Measurements from ENCODE around the gene MIEF2.
"Not testable (repeated sequence)": the region's sequence is repeated elsewhere in the genome, so short reads cannot be mapped to it uniquely, and the experiment has no call there.

The MIEF2 gene, protein sequence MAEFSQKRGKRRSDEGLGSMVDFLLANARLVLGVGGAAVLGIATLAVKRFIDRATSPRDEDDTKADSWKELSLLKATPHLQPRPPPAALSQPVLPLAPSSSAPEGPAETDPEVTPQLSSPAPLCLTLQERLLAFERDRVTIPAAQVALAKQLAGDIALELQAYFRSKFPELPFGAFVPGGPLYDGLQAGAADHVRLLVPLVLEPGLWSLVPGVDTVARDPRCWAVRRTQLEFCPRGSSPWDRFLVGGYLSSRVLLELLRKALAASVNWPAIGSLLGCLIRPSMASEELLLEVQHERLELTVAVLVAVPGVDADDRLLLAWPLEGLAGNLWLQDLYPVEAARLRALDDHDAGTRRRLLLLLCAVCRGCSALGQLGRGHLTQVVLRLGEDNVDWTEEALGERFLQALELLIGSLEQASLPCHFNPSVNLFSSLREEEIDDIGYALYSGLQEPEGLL

DNA sequence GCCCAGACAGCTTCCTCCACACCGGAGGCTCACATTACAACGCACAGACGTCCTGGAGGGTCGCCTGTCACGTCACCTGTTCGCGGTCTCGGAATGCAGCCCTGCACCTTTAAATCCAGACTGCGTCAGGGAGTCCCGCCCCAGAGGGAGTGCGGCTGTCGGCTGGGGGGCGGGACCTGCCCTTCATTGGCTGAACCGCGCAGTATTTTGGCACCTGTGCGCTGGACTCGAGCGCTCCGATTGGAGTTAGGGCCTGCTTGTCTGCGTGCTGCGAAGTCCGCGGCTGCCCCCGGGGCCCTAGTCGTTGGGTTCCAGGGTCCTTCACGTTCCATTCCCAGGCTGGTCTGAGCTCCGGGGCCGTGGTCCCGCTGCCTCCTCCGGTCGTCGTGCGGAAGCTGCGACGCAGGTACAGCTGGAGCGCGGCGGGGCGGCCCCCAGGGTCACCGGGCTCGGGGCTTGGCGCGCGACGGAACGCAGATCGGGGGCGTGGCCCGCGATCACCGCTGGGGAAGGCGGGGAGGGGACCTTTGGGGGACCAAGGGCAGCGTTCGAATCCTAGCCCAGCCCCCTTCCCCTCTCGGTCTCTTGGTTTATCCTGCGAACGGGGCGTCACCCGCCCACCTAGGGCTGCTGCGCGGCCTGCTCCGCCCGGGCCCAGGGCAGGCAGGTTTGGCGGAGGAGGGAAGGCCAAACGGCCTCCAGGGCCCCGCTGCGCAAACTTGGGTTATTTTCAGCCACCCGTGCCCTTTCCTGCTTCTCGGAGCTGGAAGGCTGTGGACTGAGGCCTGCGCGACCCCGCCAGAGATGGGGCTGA is at the start of gene MIEF2:
MIEF2 (plus strand) TSS at position 331 of the 814 bp plus-strand sequence. CDS start 2,059 bp downstream, outside the sequence.
- peak; percentile 89 to 90 for DNase-seq

DNA sequence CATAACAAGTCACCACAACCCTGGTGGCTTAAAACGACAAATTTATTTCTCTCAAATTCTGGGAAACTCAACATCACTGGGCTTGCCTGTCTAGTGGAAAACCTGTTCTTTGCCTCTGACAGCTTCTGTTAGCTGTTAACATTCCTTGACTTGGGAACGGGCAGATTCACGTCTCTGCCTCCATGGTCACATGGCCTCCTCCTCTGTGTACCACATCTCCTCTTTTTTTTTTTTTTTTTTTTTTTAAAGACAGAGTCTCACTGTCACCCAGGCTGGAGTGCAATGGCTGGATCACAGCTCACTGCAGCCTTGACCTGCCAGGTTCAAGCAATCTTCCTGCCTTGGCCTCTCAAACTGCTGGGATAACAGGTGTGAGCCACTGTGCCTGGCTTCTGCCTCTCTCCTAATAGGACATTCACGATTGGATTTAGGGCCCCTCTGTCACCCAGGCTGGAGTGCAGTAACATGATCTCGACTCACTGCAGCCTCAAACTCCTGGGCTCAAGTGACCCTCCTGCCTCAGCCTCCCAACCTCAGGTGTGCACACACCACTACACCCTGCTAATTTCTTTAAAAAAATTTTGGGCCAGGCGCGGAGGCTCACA is 46.7 kb upstream of the MIEF2 start:
- no peak for DNase-seq

DNA sequence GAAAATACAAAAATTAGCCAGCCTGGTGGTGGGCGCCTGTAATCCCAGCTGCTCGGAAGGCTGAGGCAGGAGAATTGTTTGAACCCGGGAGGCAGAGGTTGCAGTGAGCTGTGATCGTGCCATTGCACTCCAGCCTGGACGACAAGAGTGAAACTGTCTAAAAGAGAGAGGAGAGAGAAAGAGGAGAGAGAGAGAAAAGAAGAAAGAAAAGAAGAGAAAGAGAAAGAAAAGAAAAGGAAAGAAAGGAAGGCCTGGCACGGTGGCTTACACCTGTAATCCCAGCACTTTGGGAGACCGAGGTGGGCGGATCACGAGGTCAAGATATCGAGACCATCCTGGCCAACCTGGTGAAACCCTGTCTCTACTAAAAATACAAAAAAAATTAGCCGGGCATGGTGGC is 43.6 kb upstream of the MIEF2 start:
- not testable (repeated sequence) for DNase-seq

DNA sequence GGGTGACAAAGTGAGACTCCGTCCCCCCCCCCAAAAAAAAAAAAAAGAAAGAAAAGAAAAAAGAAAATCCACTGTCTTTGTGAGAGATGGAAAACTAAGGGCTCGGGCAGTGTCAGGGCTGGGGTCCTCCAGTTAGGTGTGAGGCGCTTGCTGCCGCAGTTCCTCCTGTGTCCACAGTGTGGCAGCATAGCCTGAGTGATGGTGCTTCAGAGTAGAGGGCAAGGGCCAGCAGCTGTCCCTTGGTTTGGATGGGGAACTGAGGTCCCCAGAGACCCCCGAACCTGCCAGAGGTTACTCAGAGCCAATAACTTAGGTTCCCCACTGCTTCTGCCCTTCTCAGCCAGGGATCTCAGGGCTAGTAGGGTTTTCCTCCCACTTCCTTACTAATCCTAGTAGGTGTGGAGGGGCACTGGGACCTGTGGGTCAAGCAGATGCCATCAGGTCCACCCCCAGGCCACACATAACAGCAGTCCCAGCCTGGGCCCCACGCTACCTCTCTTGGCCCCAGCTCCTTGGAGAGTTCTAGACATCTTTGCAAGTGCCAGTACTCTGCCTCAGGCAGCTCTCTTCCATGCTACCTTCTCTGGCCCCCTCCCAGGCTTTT is 42.9 kb upstream of the MIEF2 start:
- peak; percentile 30 to 85 for DNase-seq

DNA sequence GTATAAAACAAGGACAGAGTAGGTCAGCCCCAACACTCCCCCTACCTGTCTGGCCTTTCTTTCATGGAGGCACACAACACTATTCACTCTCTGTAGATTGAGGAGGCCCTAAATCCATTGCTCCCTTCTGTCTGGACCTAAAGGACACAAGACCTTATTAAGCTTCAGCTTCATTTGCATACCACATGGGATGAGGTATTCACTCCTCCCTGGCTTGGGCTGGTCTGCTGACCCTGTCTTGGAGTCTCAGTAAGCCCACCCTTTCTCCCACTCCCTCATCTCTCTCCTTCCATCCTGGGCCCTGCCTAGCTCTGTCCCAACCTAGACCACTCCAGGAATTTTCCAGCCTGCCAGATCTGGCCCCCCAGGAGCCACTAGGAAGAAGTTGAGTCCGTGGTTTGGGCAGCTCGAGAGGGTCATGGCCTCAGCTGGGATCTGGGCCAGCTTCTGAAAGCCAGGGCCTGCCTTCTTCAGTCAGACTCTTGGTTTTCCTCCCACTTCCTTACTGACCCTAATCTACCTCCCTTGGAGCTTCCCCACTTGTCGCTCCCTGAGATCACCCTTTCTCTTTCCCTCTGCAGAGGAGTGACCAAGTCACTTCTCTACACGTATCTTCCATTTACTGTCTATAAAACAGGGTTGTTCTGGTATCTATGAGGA is 41.6 kb upstream of the MIEF2 start:
- peak in 1 of 2 donors; percentile 15 for DNase-seq

DNA sequence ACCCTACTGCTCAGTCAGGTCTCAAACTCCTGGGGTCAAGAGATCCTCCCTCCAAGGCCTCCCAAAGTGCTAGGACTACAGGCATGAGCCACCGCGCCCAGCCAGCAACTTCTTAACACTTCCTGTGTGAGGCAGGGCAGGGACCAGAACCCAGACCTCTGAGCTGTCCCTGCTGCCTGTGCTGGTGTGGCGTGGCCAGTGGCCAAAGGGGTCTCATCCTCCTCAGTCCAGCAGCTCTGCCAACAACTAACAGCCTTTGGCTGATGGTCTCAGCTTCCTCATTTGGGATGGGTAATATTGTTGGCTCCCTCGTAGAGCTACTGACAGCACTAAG is 36.4 kb upstream of the MIEF2 start:
- DNase-seq, result no peak

DNA sequence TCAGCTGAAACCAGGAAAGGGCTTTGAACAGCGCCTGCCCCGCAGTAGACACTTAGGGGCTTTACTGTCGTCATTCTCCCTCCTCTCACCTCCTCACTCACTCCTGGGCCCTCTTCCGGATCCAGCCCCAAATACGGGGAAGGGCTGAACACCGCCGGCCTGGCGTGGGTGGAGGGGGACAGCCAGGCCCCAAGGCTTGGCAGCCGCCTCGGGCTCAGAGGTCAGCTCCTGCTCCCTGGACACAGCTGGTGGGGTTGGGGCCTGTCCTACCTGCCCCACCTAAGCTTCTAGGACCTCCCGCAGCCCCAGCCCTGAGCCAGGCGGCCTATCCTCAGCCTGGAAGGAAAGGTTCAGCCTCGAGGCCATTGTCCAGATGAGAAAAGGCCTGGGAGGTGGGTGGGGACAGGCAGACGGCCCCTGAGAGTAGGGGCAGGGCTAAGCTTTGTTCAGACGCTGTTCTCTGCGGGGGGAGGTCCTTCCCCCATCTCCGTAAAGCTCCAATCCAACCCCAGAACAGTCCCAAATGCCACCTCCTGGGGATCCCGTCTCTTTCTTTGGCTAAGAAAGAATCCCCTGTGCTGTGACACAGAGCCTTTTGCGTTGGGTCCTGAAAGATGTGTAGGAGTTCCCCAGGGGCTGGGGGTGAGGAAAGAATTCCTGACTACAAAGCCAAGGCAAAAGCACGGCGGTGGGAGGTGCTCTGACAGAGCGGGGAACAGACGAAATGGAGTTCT is 35.9 kb upstream of the MIEF2 start:
- DNase-seq, result no peak

DNA sequence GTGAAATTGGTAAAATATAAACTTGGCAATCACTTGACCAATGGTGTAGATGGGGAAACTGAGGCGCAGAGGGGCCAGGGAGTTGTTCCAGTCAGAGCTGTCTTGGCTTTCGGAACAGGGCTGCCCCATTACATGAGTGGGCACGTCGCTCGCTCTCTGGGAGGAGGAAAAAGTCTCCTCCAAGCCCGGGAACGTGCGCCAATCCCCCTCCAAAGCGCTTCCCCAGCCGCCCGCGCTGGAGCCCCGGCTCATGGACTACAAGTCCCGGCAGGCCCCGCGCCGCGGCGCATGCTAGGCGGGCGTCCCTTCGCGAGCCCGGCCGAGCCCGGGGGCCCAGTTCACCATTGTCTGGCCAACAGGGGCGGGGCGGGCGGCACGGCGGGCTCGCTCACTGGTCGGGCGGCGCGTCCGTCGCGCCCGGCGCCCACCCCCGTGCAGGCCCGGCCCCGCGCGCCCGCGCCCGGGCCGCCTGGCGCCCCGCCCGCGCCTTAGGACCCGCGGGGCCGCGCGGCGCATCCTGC is 35.3 kb upstream of the MIEF2 start, which contains the start of gene LLGL1:
LLGL1 (plus strand) TSS at position 515 of the 521 bp plus-strand sequence. CDS start 48 bp downstream, outside the sequence.
- DNase-seq, result peak; percentile 93 to 95

DNA sequence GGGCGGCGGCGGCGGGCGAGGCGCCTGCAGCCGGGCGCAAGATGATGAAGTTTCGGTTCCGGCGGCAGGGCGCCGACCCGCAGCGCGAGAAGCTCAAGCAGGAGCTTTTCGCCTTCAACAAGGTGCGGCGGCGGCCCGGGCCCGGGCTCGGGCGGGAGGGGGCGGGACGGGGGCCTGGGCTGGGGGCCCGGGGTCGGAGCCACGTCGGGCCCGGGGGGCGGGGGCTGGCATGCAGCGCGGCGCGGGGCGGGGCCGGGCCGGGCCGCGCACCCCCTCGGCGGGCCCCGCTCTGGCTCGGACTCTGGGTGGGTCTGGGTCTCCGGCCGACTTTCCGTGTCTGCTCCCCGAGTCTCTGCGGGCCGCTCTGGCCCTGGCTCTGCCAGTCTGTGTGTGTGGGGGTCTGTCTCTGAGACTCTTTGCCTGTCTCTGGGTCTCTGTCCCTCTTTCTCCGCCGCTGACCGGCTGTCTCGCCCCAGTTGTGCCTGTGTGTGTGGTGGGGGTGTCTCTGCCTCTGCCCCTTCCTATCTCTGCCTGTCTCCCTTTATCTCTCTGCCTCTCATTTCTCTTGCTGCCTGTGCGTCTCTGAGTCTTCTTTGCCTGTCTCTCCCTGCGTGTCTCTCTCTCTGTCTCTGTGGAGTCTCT is 34.7 kb upstream of the MIEF2 start:
- no peak for DNase-seq

DNA sequence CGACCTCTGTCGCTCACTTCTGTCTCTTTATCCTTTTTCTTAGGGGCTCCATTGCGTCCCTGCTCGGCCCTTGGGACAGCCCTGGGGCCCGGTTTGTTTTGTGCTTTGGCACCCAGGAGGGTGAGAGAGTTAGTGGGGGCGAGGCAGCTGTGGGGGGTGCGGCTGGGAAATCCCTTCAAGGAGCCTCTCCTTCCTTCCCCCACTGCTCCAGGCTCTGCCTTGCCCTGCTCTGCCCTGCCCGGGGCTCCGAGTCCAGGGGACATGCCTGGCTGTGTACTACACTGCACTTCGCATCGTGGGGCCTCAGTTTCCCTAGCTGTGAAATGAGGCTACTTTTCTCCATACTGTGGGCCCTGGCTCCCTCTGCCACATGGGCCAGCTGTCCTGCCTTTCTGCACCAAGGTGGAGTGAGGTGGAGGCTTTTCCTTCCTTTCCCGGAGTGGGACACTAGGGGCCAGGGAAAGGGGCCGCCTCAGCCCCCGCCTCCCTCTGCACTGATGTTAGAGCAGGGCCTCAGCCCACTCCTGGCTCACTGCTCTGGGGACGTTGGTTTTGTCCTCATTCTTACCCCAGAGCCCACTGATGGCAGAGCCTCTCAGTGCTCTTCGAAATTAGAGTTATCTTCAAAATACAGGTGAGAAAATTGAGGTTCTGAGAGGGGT is 34.0 kb upstream of the MIEF2 start:
- peak; percentile 31 to 43 for DNase-seq

DNA sequence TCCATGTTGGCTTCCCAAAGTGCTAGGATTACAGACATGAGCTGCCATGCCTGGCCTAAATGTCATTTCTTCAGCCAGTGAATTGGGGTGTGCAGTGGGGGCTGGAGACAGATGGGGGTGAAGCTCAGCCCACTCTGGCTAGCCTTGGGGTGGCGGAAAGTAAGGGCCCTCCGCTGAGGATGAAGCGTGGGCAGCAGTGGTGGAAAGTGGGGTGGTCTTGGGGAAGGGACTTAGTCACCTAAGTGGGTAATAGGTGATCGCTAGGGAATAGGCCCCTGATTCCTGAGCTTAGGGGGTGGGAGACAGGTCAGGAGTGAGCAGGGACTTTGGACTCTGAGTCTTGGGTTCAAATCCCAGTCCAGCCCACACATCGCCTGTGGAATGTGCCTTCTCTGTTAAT is 32.8 kb upstream of the MIEF2 start:
- DNase-seq, result no peak

DNA sequence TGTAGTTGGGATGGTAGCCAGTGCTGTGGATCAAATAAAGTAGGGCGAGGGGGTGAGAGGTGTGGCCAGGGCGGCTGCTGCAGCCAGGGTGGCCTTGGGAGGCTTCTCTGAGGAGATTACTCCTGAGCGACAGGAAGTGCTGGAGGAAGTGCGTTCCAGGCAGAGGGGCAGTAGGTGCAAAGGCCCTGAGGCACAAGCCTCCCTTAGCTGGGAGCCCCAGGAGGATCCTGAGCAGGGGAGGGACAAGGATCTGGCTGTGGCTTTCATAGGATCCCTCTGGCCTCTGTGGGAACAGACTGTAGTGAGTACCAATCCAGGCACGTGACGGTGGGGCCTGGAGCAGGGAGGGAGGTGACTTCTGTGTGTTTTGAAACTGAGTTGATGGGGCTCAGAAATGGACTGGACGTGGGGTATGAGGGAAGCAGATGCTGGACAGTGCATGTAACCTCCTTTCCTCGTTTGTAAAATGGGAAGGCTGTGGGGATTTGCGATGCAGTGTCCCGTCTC is 32.2 kb upstream of the MIEF2 start:
- DNase-seq, result no peak

DNA sequence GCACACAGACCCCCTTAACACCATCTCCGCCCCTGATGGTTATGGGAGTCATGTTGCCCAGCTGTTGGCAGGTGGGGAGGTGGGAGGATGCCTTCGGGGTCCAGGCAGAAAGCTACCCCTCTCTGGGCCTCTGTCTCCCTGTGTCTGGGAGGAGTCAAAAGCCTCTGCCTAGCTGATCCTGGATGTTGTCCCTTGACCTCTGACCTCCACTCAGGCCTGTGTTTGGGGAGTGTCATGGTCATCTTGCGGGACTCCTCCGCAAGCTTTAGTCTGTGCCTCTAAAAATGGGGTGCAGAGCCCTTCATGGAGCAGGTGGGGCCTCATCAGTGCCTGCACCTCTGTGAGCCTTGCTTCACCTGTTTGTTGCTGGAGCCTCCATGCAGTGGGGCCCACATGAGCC is 31.2 kb upstream of the MIEF2 start:
- DNase-seq, result no peak

DNA sequence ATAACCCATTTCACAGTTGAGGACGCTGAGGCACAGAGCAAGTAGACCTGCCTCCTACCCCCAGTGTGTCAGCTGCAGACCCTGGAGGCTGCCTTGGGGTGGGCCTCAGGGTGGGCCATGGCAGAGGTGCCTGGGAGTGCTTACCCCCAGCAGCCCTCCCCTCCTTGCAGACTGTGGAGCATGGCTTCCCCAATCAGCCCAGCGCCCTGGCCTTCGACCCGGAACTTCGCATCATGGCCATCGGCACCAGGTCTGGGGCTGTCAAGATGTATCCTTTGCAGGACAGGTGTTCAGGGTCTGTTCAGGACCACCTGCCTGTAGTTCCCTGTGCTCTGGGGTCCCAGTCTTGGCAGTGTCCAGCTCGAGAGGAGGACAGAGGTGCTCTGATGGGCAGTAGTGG is 30.7 kb upstream of the MIEF2 start:
- no peak for DNase-seq

DNA sequence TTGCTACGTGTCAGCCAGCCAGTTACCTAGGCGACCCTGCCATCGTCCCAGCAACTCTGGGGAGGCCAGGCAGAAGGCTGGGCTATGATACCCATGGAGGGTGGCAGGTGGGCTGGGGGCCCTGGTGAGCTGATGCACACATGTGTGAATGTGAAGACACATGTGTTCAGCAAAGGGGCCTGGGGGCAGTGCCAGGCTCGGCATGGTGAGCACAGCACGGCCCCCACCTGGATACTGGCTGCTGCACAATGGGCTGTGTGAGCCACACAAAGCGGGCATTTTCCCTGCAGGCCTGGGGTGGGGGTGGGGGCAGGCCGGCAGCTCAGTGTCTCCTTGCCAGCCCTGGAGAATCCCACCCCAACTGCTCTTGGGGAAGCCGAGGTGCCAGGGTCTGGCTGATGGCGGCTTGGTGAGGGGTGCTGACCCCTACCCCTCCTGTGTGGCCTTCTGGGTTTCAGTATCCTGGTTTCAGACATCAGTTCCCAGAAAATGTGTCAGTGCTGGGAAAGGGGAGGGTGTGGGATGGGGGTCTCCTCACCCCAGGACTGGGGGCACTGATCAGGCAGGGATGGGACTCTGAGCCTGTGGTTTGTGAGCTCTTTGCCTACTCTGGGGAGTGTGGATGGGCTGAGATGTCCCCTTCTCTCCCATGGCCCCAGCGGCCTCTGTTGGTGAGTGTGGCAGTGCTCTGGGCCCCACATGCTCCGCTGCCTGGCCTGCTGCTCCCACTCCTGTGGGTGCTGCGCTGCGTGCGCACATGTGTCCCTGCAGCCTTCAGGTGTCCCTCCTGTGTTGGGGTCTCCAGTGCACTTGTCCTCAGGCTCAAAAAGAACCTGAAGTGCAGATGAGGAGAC is 29.9 kb upstream of the MIEF2 start:
- DNase-seq, result no peak

DNA sequence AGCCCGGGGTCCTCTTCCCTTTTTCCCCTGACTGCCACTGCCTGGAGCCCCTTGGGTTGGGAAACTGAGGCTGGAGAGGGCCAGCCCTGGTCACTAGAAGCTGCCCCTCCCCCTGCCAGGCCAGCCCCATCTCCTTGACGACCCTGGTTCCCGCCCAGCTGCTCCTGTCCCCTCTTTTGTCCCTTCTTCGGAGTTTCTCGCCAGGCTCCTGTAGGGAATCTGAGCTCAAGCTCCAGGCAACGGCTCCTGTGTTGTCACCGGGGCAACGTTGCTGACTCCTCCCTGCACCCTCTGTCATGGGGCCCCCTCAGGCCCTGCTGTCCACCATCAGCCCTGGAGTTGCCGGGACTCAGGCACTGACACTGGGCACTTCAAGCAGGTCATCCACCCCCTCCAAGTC is 29.3 kb upstream of the MIEF2 start:
- DNase-seq, result no peak

DNA sequence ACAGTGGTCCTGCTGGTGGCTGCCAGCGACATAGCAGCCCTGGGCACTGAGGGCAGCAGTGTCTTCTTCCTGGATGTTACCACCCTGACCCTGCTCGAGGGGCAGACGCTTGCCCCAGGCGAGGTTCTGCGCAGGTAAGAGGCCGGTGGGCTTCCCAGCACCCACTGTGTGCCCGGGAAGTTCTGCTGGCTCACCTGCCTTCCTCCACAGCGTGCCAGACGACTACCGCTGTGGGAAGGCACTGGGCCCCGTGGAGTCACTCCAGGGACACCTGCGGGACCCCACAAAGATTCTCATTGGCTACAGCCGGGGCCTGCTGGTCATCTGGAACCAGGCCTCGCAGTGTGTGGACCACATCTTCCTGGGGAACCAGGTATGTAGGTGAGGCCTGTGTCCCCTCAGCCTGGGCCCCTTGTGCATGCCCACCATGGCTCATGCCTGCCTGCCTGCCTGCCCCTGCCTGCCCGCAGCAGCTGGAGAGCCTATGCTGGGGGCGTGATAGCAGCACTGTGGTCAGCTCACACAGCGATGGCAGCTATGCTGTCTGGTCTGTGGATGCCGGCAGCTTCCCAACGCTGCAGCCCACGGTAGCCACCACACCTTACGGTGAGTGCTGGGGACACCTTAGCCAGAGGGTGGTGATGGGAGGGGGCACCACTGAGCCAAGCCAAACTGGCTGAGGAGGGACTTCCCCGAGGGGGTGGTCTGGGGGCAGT is 26.5 kb upstream of the MIEF2 start:
- no peak for DNase-seq

DNA sequence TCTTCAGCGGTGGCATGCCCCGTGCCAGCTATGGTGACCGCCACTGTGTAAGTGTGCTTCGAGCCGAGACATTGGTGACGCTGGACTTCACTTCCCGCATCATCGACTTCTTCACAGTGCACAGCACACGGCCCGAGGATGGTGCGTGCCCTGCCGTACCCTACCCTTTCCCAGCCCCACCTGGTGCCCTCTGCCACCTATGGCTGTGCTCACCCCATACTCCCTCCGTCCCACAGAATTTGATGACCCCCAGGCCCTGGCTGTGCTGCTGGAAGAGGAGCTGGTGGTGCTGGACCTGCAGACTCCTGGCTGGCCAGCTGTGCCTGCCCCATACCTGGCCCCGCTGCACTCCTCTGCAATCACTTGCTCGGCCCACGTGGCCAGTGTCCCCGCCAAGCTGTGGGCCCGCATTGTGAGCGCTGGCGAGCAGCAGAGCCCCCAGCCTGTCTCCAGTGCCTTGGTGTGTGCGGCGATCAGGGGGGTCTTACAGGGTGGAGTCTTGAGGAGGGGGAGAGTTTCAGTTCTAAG is 25.5 kb upstream of the MIEF2 start:
- DNase-seq, result no peak
